Measurements from ENCODE around the gene MPP2.
"Not testable (repeated sequence)": the region's sequence is repeated elsewhere in the genome, so short reads cannot be mapped to it uniquely, and the experiment has no call there.

MPP2 gene

DNA sequence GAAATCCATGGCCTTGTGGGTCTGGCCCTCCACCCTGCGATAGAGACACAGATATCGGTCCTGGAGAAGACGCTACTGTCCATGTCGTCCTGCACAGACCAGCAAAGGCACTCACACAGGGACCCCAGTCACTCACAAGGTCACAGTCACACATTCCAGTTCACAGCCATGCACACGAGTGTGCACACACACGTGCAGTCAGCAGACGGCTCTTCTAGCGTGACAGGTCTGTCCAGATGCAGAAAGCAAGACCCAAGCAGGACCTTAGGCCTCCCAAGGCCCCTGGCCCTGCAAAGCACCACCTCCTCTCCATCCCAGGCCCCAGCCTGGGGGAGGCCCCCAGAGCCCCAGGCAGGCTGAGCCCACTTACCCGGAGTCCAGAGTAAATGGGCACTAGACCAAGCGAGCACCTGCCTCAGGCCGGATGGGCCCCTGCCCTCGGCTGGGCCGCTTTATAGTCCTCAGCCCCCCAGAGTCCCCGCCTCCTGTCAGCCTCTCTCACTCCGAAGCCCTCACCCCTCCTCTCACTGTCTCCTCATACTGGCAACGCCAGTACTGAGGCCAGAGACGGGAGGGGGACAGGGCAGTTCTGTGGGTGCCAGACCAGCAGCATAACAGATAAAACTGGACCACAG lies 34.8 kb upstream of the MPP2 start, which contains the start of gene PPY:
Gene PPY (minus strand): TSS at position 426 of the 635 bp plus-strand sequence. CDS start 822 bp downstream, outside the sequence.
- no CpG with 5 or more reads among the region's 17 CpGs for WGBS (ENCODE audit: extremely low coverage, insufficient coverage, low lambda C conversion rate)
- no peak within 1 kb of the TSS for H3K4me3 ChIP-seq (ENCODE audit: low read length)
- H2BK120ac ChIP-seq (ENCODE audit: low read depth, low read length): no peak within 1 kb of the TSS
- H3K79me2 ChIP-seq (ENCODE audit: control insufficient read depth, insufficient read depth, low read length): no peaks in the 10 kb centered on the region
- no peak for DNase-seq
- no peak within 1 kb of the TSS for H3K27ac ChIP-seq (ENCODE audit: low read depth, low read length)
- no peak within 1 kb of the TSS for H3K9ac ChIP-seq (ENCODE audit: low read length)
- H3K4ac ChIP-seq (ENCODE audit: low read depth, low read length): no peak within 1 kb of the TSS
- no peak within 1 kb of the TSS for H2BK5ac ChIP-seq (ENCODE audit: low read length)
- H3K36me3 ChIP-seq (ENCODE audit: control insufficient read depth, insufficient read depth, low read length): no peaks in the 10 kb centered on the region
- no peak within 1 kb of the TSS for H2AK5ac ChIP-seq (ENCODE audit: low read length)
- H3K56ac ChIP-seq (ENCODE audit: low read length): no peak within 1 kb of the TSS
- no peak within 1 kb of the TSS for H3K4me2 ChIP-seq (ENCODE audit: low read length)
- no peak within 1 kb of the TSS for H3K23ac ChIP-seq (ENCODE audit: low read length)
- no peaks in the 10 kb centered on the region for H3K4me1 ChIP-seq (ENCODE audit: control insufficient read depth, low read depth, low read length)
- no peak within 1 kb of the TSS for H4K8ac ChIP-seq (ENCODE audit: low read depth, low read length)
- no peaks in the 10 kb centered on the region for H3K79me1 ChIP-seq (ENCODE audit: low read length)
- no peak within 1 kb of the TSS for H3K18ac ChIP-seq (ENCODE audit: low read length)
- no peak within 1 kb of the TSS for H4K5ac ChIP-seq (ENCODE audit: low read length)
- H3K27me3 ChIP-seq (ENCODE audit: insufficient read depth, low read length, poor library complexity): no peaks in the 10 kb centered on the region
- H2BK15ac ChIP-seq (replicated peaks; ENCODE audit: low read depth): no peak within 1 kb of the TSS

DNA sequence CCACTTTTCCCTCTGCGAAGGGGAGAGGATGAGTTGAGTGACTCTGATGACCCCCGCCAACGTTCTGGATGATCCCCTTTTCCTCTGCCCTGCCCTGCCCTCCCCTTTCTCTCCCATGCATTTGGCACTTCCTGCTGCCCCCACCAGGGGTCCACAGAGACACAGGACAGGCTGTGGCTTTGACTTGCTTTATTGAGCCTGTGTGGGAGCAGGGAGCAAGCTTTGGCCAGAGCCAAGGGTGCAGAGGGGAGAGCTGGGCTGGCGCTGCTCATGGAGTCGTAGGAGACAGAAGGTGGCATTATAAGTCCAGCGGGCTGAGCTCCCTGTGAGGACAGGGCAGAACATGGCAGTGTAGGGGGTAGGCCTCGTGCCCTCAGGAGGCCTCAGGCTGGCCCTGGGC lies 33.3 kb upstream of the MPP2 start:
- H3K4ac ChIP-seq (ENCODE audit: low read depth, low read length): no peak overlapping the region
- peak; percentile 79 for DNase-seq
- WGBS (ENCODE audit: extremely low coverage, insufficient coverage, low lambda C conversion rate): no CpG with 5 or more reads among the region's 7 CpGs

DNA sequence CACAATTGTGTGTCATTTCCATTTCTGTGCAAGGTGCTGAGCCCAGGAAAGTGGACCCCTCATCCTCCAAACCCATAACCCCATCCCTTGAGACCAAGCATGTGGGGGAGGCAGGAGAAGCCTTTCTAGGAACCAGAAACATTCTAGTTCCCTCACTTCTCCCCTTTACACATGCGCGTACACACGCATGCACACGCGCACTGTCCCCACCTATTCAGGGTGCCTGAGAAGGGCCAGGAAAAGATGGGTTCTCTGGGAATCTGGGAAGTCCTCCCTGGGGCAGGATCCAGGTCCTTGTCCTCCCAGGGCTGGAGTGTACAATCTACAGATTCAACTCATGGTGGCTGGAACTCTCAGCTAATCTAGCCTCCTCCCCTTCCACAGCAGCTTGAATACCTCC lies 32.5 kb upstream of the MPP2 start:
- Histone ChIP-seq H2BK5ac (ENCODE audit: low read length) (no peak overlapping the region), H3K27ac (ENCODE audit: low read depth, low read length) (no peak overlapping the region), H3K23ac (ENCODE audit: low read length) (no peak overlapping the region), H3K27me3 (ENCODE audit: insufficient read depth, low read length, poor library complexity) (no peaks in the 10 kb centered on the region), H2BK15ac (replicated peaks; ENCODE audit: low read depth) (no peak overlapping the region), H2AK5ac (ENCODE audit: low read length) (no peak overlapping the region), H3K79me1 (ENCODE audit: low read length) (no peaks in the 10 kb centered on the region), H3K4me3 (ENCODE audit: low read length) (no peak overlapping the region), H4K5ac (ENCODE audit: low read length) (no peak overlapping the region), H3K4me1 (ENCODE audit: control insufficient read depth, low read depth, low read length) (no peaks in the 10 kb centered on the region), H3K4ac (ENCODE audit: low read depth, low read length) (no peak overlapping the region), H3K9ac (ENCODE audit: low read length) (no peak overlapping the region), H4K8ac (ENCODE audit: low read depth, low read length) (no peak overlapping the region), H3K4me2 (ENCODE audit: low read length) (no peak overlapping the region), H3K79me2 (ENCODE audit: control insufficient read depth, insufficient read depth, low read length) (no peaks in the 10 kb centered on the region), H2BK120ac (ENCODE audit: low read depth, low read length) (no peak overlapping the region), H3K18ac (ENCODE audit: low read length) (no peak overlapping the region), H3K56ac (ENCODE audit: low read length) (no peak overlapping the region), H3K36me3 (ENCODE audit: control insufficient read depth, insufficient read depth, low read length) (no peaks in the 10 kb centered on the region)
- DNase-seq: no peak
- WGBS (ENCODE audit: extremely low coverage, insufficient coverage, low lambda C conversion rate): no CpG with 5 or more reads among the region's 5 CpGs

More for the DNA sequence above, 33.3 kb upstream of the MPP2 start:
- Histone ChIP-seq H3K23ac (ENCODE audit: low read length) (no peak overlapping the region), H2AK5ac (ENCODE audit: low read length) (no peak overlapping the region), H4K8ac (ENCODE audit: low read depth, low read length) (no peak overlapping the region), H2BK120ac (ENCODE audit: low read depth, low read length) (no peak overlapping the region), H3K79me1 (ENCODE audit: low read length) (no peaks in the 10 kb centered on the region), H3K4me2 (ENCODE audit: low read length) (no peak overlapping the region), H3K4me3 (ENCODE audit: low read length) (no peak overlapping the region), H3K27me3 (ENCODE audit: insufficient read depth, low read length, poor library complexity) (no peaks in the 10 kb centered on the region), H3K56ac (ENCODE audit: low read length) (peak overlapping the region; percentile 58), H2BK5ac (ENCODE audit: low read length) (no peak overlapping the region), H3K79me2 (ENCODE audit: control insufficient read depth, insufficient read depth, low read length) (no peaks in the 10 kb centered on the region), H3K4me1 (ENCODE audit: control insufficient read depth, low read depth, low read length) (no peaks in the 10 kb centered on the region), H3K9ac (ENCODE audit: low read length) (peak overlapping the region; percentile 44), H3K36me3 (ENCODE audit: control insufficient read depth, insufficient read depth, low read length) (no peaks in the 10 kb centered on the region), H4K5ac (ENCODE audit: low read length) (no peak overlapping the region), H2BK15ac (replicated peaks; ENCODE audit: low read depth) (no peak overlapping the region), H3K18ac (ENCODE audit: low read length) (no peak overlapping the region), H3K27ac (ENCODE audit: low read depth, low read length) (no peak overlapping the region)

DNA sequence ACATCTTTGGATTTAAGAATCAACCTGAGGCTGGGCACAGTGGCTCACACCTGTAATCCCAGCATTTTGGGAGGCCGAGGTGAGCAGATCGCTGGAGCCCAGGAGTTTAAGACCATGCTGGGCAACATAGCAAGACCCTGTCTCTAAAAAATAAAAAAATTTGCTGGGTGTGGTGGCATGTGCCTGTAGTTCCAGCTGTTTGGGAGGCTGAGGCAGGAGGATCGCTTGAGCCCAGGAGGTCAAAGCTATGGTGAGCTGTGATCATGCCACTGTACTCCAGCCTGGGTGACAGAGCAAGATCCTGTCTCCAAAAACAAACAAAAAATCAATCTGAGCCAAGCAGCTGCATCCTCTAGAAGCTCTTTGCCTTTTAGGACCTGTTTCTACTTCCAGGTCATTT lies 32.1 kb upstream of the MPP2 start:
- WGBS (ENCODE audit: extremely low coverage, insufficient coverage, low lambda C conversion rate): no CpG with 5 or more reads among the region's 3 CpGs
- not testable (repeated sequence) for H2BK5ac ChIP-seq (ENCODE audit: low read length); H2AK5ac ChIP-seq (ENCODE audit: low read length); H3K27me3 ChIP-seq (ENCODE audit: insufficient read depth, low read length, poor library complexity); H3K27ac ChIP-seq (ENCODE audit: low read depth, low read length); H3K36me3 ChIP-seq (ENCODE audit: control insufficient read depth, insufficient read depth, low read length); H2BK15ac ChIP-seq (replicated peaks; ENCODE audit: low read depth); H3K4me3 ChIP-seq (ENCODE audit: low read length); H3K79me1 ChIP-seq (ENCODE audit: low read length); H4K8ac ChIP-seq (ENCODE audit: low read depth, low read length); H3K56ac ChIP-seq (ENCODE audit: low read length); H3K4ac ChIP-seq (ENCODE audit: low read depth, low read length); H3K79me2 ChIP-seq (ENCODE audit: control insufficient read depth, insufficient read depth, low read length); DNase-seq; H3K9ac ChIP-seq (ENCODE audit: low read length); H3K23ac ChIP-seq (ENCODE audit: low read length); H3K4me1 ChIP-seq (ENCODE audit: control insufficient read depth, low read depth, low read length); H2BK120ac ChIP-seq (ENCODE audit: low read depth, low read length); H4K5ac ChIP-seq (ENCODE audit: low read length); H3K4me2 ChIP-seq (ENCODE audit: low read length); H3K18ac ChIP-seq (ENCODE audit: low read length)

DNA sequence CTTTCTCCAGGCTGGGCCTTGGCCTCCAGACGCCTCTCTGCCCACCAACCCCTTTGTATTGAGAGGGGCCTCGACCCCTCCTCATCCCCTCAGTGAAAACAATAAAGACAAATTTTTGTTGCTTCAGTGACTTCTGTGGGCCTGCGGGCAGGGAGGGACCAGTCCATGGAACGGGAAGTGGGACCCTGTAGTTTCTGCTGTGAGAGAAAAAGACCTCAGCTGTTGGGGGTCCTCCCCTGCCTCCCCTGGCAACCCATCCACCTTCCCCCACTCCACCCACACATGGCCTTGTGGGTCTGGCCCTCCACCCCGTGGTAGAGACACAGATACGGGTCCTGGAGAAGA lies 31.5 kb upstream of the MPP2 start:
- H2AK5ac ChIP-seq (ENCODE audit: low read length): no peak overlapping the region
- no CpG with 5 or more reads among the region's 6 CpGs for WGBS (ENCODE audit: extremely low coverage, insufficient coverage, low lambda C conversion rate)
- no peak overlapping the region for H3K18ac ChIP-seq (ENCODE audit: low read length)
- H2BK5ac ChIP-seq (ENCODE audit: low read length): no peak overlapping the region
- H3K9ac ChIP-seq (ENCODE audit: low read length): no peak overlapping the region
- no peak overlapping the region for H3K4ac ChIP-seq (ENCODE audit: low read depth, low read length)
- H4K8ac ChIP-seq (ENCODE audit: low read depth, low read length): no peak overlapping the region
- H3K4me1 ChIP-seq (ENCODE audit: control insufficient read depth, low read depth, low read length): no peaks in the 10 kb centered on the region
- no peak for DNase-seq
- no peaks in the 10 kb centered on the region for H3K36me3 ChIP-seq (ENCODE audit: control insufficient read depth, insufficient read depth, low read length)
- H3K79me1 ChIP-seq (ENCODE audit: low read length): no peaks in the 10 kb centered on the region
- H2BK15ac ChIP-seq (replicated peaks; ENCODE audit: low read depth): no peak overlapping the region
- H3K23ac ChIP-seq (ENCODE audit: low read length): no peak overlapping the region
- no peak overlapping the region for H4K5ac ChIP-seq (ENCODE audit: low read length)
- H3K79me2 ChIP-seq (ENCODE audit: control insufficient read depth, insufficient read depth, low read length): no peaks in the 10 kb centered on the region
- H3K27ac ChIP-seq (ENCODE audit: low read depth, low read length): no peak overlapping the region
- H3K4me2 ChIP-seq (ENCODE audit: low read length): no peak overlapping the region
- no peaks in the 10 kb centered on the region for H3K27me3 ChIP-seq (ENCODE audit: insufficient read depth, low read length, poor library complexity)
- H2BK120ac ChIP-seq (ENCODE audit: low read depth, low read length): no peak overlapping the region
- H3K56ac ChIP-seq (ENCODE audit: low read length): peak overlapping the region; percentile 15
- H3K4me3 ChIP-seq (ENCODE audit: low read length): no peak overlapping the region

DNA sequence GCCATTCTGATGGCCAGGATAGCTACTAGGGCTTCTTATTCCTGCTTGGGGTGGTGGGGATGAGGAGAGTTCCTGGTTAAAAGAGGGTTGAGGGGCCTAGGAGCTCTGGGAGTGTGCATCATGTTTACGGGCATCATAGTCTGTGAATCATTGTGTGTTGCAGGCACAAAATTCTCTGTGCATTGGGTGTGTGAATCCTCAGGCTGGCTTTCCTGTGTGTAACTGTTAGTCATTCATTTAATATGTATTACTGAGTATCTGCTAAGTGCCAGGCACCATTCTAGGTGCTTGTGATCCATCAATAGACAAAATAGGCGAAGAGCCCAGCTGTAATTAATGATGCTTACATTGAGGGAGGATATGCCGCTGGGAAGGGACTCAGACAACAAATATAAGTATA lies 29.1 kb upstream of the MPP2 start:
- no CpG with 5 or more reads among the region's 3 CpGs for WGBS (ENCODE audit: extremely low coverage, insufficient coverage, low lambda C conversion rate)
- Histone ChIP-seq H3K4me2 (ENCODE audit: low read length) (no peak overlapping the region), H2BK5ac (ENCODE audit: low read length) (no peak overlapping the region), H3K4me1 (ENCODE audit: control insufficient read depth, low read depth, low read length) (no peaks in the 10 kb centered on the region), H3K56ac (ENCODE audit: low read length) (no peak overlapping the region), H3K4ac (ENCODE audit: low read depth, low read length) (no peak overlapping the region), H2AK5ac (ENCODE audit: low read length) (no peak overlapping the region), H3K27ac (ENCODE audit: low read depth, low read length) (no peak overlapping the region), H2BK15ac (replicated peaks; ENCODE audit: low read depth) (no peak overlapping the region), H3K23ac (ENCODE audit: low read length) (no peak overlapping the region), H3K4me3 (ENCODE audit: low read length) (no peak overlapping the region), H3K27me3 (ENCODE audit: insufficient read depth, low read length, poor library complexity) (no peaks in the 10 kb centered on the region), H4K8ac (ENCODE audit: low read depth, low read length) (no peak overlapping the region), H3K36me3 (ENCODE audit: control insufficient read depth, insufficient read depth, low read length) (no peaks in the 10 kb centered on the region), H4K5ac (ENCODE audit: low read length) (no peak overlapping the region), H3K79me2 (ENCODE audit: control insufficient read depth, insufficient read depth, low read length) (no peaks in the 10 kb centered on the region), H3K18ac (ENCODE audit: low read length) (no peak overlapping the region), H2BK120ac (ENCODE audit: low read depth, low read length) (no peak overlapping the region), H3K79me1 (ENCODE audit: low read length) (no peaks in the 10 kb centered on the region), H3K9ac (ENCODE audit: low read length) (no peak overlapping the region)
- no peak for DNase-seq
